ENCODE measurements around the gene TMEM204. TPM values are rescaled to one million over a fixed set of nuclear protein-coding genes. Genes with fewer than 3 reads are reported as not detected.

The TMEM204 gene
- total and polyA plus RNA-seq, 8 donors, result 2.7 to 45.8 (median 17.5) TPM

DNA sequence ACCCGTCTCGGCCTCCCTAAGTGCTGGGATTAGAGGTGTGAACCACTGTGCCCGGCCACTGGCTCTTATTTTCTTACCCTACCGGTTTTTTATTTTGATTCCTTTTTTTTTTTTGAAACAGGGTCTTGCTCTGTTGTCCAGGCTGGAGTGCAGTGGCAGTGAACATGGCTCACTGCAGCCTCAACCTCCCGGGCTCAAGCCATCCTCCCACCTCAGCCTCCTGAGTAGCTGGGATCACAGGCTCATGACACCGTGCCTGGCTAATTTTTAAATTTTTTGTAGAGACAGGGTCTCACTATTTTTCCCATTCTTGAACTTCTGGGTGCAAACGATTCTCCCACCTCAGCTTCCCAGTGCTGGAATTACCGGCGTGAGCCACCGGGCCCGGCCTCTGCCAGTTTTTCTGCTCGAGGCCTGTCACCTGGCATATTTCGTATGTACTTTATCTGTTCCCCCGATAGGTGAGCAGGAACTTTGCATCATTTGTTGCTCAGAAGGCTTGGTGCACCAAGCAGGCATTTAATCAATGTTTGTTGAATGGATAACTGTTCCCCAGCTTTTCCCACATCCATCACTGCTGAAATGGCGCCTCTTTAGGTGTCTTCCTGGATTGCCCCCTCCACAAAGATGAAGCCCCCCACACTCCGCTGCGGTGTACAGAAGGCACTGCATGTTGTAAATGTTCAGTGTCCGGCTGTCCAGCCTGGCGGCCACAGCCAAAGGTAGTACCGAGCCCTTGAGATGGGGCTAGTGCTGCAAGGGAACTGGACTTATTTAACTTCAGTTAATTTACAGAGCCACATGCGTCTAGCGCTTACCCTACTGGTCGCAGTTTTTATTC is 41.2 kb upstream of the TMEM204 start:
- Histone ChIP-seq H3K27me3 (no peaks in the 10 kb centered on the region), H3K4me3 (peak overlapping the region; percentile 69 to 94 (median 86)), H3K27ac (peak overlapping the region; percentile 87 to 93 (median 90)), H3K36me3 (peaks cover 13 to 27% (median 25%) of the 10 kb centered on the region in 4 donors), H3K4me1 (peaks cover 15 to 32% (median 28%) of the 10 kb centered on the region in 4 donors), H3K9me3 (no peaks in the 10 kb centered on the region)
- TF ChIP-seq POLR2AphosphoS5 (IDR thresholded peaks at IDR 0.05), result no peak
- no peak for TF ChIP-seq CTCF (IDR thresholded peaks at IDR 0.05)
- no peak for TF ChIP-seq EP300 (IDR thresholded peaks at IDR 0.05)
- TF ChIP-seq POLR2A (IDR thresholded peaks at IDR 0.05), result no peak
- DNase-seq, result no peak
- 75 to 82% (median 75%) methylated on average over 21 to 23 of the region's 23 CpGs for WGBS, 5 donors
- intact Hi-C loops (cut with DNase I; ENCODE audit: low total_unique reads), result no loop called here

GRCh38 chr16:1492923-1493745 is 40.3 kb upstream of the TMEM204 start, which contains the start of gene TELO2:
Gene TELO2 (plus strand): TSS chr16:1493360. CDS start chr16:1494282, 922 bp downstream.
- Histone ChIP-seq H3K4me3 (peak within 1 kb of the TSS; percentile 69 to 94 (median 86)), H3K9me3 (no peaks in the 10 kb centered on the region), H3K27ac (peak within 1 kb of the TSS; percentile 87 to 93 (median 90)), H3K27me3 (no peaks in the 10 kb centered on the region), H3K36me3 (peaks cover 18 to 35% (median 33%) of the 10 kb centered on the region in 4 donors), H3K4me1 (peaks cover 15 to 32% (median 28%) of the 10 kb centered on the region in 4 donors)
- intact Hi-C loops (cut with DNase I; ENCODE audit: low total_unique reads), result no loop called here
- peak; percentile 84 to 94 for DNase-seq
- 0 to 1% (median 1%) methylated on average over 32 to 89 of the region's 89 CpGs for WGBS, 5 donors
- no peak for TF ChIP-seq EP300 (IDR thresholded peaks at IDR 0.05)
- TF ChIP-seq CTCF (IDR thresholded peaks at IDR 0.05), result no peak
- TF ChIP-seq POLR2AphosphoS5 (IDR thresholded peaks at IDR 0.05), result peak in 1 of 3 donors; percentile 19

GRCh38 chr16:1493746-1494094 is 39.7 kb upstream of the TMEM204 start:
- intact Hi-C loops (cut with DNase I; ENCODE audit: low total_unique reads), result no loop called here
- Histone ChIP-seq H3K27ac (peak overlapping the region; percentile 87 to 93 (median 90)), H3K36me3 (peaks cover 18 to 41% (median 39%) of the 10 kb centered on the region in 4 donors), H3K4me3 (peak overlapping the region; percentile 69 to 94 (median 86)), H3K27me3 (no peaks in the 10 kb centered on the region), H3K9me3 (no peaks in the 10 kb centered on the region), H3K4me1 (peaks cover 15 to 32% (median 28%) of the 10 kb centered on the region in 4 donors)
- WGBS, 5 donors, result 0 to 1% (median 1%) methylated on average over 13 to 30 of the region's 30 CpGs
- no peak for DNase-seq
- TF ChIP-seq POLR2A (IDR thresholded peaks at IDR 0.05) (no peak), POLR2AphosphoS5 (IDR thresholded peaks at IDR 0.05) (no peak), CTCF (IDR thresholded peaks at IDR 0.05) (no peak), EP300 (IDR thresholded peaks at IDR 0.05) (no peak)

DNA sequence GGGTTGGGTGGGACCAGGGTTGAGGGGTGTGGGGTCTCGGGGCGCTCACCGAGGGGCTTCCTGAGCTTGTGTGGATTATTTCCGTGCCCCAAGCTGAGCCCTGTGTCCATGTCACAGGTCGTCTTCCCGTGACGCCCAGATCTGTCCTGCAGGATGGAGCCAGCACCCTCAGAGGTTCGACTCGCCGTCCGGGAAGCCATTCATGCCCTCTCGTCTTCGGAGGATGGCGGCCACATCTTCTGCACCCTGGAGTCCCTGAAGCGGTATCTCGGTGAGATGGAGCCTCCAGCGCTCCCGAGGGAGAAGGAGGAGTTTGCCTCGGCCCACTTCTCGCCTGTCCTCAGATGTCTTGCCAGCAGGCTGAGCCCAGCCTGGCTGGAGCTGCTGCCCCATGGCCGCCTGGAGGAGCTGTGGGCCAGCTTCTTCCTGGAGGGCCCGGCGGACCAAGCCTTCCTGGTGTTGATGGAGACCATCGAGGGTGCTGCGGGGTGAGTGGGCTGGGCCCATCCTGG is 39.3 kb upstream of the TMEM204 start:
- Histone ChIP-seq H3K4me3 (peak overlapping the region; percentile 69 to 94 (median 86)), H3K36me3 (peaks cover 21 to 46% (median 44%) of the 10 kb centered on the region in 4 donors), H3K27ac (peak overlapping the region in 3 of 5 donors; percentile 87 to 93 (median 90)), H3K27me3 (no peaks in the 10 kb centered on the region), H3K9me3 (no peaks in the 10 kb centered on the region), H3K4me1 (peaks cover 15 to 32% (median 28%) of the 10 kb centered on the region in 4 donors)
- 17 to 34% (median 25%) methylated on average over 12 to 25 of the region's 25 CpGs for WGBS, 5 donors
- peak; percentile 44 to 69 for DNase-seq
- intact Hi-C loops (cut with DNase I; ENCODE audit: low total_unique reads), result no loop called here
- TF ChIP-seq CTCF (IDR thresholded peaks at IDR 0.05) (peak in 4 of 7 experiments; percentile 7 to 31 (median 18)), EP300 (IDR thresholded peaks at IDR 0.05) (no peak), POLR2AphosphoS5 (IDR thresholded peaks at IDR 0.05) (no peak), POLR2A (IDR thresholded peaks at IDR 0.05) (no peak)
